ENCODE measurements around the gene TBL2.
"Not testable (repeated sequence)": the region's sequence is repeated elsewhere in the genome, so short reads cannot be mapped to it uniquely, and the experiment has no call there.

The TBL2 gene

DNA sequence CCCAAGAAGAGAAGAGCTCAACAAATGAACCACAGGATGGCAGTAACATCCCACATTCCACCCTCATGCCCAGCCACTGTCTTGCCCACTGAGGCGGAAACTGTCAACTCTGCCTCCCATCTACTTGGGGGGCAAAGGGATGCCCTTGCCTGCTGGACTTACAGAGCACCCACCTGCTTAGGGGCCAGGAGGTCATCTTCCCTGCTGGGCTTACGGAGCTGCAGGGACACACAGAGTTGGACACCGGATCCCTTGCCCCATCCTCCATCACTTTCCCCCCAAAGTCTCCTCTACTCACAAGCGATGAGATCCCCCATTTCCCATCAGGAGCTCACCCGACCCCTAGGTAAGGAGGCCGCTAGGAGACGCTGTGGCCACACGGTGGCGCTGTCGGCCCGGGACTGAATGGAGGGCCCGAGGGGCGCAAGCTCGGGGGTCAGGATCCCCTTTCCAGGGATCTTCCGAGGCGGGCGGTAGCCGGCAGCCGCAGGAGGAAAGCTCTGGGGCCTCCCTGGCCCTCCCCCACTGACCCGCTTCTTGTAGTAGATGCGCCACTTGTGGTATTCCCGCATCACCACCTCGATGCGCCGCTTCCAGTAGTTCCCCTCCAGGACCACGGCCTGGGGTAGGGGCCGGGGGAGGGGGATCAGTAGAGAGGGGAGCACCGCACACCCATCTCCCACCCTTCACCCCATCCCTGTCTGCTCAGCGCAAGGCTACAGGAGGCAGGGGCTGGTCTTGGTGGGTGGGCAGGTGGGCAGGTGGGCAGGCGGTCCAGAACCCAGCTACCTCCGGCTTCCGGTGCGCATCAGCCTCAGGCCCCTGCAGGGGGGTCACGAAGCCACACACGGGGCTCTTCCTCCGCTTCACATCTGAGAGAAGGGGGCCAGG, 28.7 kb upstream of the TBL2 start:
- DNase-seq, result no peak

DNA sequence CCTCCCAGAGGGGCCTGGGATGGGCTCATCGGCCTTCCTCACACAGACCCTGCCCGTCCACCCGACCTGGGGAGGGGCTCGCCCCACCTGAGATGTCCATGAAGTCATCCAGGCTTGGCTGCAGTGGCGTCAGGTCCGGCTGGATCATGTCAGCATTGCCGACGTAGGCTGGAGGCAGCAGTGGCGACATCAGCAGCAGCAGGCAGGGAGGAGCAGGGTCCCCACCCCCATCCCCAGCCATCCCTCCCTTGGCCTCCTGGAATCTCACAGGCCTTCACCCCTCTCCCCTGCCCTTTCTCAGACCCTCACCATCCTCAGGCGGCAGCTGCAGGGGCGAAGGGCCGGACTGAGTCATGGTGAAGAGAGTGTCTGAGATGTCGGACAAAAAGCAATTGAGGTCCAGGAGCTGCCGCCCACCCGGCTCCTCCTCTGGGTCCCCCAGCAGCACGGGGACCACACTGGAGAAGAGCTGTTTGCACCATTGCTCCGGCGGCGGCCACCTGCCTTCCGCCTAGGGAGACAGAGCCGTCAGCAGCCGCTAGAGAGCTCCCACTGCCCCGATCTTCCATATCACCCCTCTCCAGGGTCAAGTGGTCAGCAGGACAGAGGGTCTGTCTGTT, 27.3 kb upstream of the TBL2 start:
- DNase-seq, result no peak

DNA sequence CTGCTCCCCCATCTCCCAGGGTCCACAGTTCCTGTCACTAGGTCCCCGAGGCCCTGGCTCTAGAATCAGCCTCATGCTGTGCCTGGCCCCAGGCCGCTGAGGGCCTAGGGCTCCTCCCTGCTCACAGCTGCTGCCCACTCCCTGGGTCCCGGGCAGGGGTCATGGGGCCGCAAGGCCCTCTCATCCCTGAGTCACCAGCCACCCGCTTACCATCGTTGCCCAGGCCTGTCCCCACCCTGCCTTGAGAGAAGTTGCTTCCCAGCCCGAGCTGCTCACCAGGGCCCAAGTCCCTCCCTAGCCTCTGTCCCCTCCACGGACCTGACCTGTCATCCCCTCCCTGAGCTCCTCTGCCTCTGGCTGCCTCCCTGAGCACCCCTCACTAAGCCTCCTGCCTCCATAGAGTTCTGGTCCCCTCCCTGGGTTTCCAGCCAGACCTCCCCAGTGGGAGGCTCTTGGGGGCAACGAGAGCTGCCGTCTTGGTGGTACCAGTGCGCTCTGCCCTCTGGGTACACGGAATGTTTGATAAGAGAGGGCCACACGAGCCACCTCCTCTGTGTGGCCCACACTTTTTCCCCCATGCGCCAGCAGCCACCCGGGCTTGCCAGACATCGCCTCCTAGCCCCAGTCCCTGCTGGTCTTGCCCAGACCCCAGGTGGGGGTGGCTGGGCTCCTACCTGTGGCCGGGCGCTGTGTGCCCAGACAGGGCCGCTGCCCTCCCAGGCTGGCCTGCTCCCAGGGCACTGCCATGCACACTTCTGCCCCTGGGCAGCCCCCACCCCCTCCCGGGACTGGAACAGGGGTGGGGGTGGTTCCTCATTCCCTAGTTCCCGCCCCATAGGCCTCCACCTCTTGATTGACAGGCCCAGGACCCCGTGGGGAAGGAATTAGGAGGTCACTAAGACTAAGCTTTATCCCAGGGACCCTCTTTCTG, 24.6 kb upstream of the TBL2 start:
- DNase-seq, result no peak

DNA sequence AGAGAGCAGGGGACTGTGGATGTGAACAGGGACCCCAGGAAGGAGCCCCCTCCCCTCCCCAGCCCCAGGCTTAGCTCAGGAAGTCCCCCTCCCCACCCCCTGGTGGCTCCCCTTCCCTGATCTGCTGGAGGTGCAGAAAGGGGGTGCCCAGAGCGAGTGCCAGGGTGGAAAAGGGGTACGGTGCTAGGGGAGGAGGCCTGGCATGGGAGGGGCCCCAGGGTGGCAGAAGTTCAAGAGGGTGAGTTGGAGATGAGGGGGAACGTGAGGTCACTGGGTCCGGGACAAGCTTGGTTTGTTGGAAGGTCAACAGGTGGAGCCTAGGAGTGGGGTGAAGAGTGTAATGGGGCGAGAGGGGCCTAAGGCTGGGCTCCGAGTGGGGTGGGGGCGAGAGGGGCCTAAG, 21.5 kb upstream of the TBL2 start:
- no peak for DNase-seq

- DNase-seq, result no peak
These were observed 20.9 kb upstream of the TBL2 start for GRCh38 chr7:73599151-73599882.

GRCh38 chr7:73597978-73598782, 19.8 kb upstream of the TBL2 start:
- no peak for DNase-seq

DNA sequence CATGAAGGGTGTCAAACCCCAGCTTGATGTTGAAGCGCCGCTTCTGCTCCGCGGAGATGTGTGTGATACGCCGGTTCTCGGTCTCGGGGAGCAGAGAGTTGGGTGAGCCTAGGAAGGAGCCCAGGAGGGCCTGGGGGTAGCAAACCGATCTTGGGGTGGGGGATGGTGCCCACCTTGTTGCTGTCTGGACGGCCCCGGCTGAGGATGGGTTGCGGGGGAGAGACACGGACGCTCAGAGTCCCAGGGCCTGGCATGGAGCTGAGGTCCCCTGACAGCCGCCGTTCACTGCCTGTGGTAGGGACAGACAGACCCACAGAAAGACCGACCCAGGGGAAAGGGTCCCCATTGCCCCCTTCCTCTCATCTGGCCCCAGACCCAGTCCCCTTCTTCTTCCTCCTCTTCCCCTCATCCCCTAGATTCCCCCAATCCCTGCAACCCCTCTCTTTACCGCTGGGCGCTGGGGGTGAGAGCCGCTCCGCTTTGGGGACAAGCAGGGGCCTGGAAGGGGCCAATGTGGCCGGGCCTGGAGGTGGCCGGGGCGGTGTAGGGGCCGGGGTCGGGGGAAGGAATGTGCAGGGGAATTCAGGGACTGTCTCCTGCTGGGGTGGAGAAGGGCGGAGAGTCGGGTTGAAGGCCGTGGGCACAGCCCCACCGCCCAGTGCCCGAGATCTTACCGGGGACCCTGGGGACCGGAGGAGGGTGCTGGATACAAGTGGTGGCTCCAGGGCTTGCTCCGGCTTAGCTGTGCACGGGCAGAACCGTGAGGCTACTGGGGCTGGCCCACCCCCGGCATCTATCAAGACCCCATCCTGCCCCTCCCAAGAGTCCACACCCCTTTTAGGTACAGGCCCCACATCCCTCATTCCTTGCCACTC, 18.0 kb upstream of the TBL2 start:
- DNase-seq, result no peak

DNA sequence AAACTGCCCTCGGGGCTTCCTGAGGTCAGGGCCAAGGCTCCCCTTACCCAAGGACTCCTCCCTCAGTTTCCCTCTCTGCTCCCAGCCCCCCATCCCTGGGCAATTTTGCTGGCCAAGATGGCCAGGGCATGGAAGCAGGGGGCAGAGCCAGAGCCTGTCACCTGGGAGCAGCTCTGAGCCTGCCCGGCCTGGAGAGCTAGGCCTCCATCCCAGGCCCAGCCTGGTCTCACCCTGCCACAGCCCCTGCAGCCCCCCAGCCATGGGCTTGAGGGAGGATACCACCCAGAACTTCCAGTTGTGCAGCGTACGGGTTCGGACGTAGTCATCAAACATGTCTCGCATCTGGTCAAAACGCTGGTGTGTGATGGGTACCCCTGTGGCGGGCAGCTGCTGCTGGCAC, 17.0 kb upstream of the TBL2 start:
- DNase-seq, result no peak

DNA sequence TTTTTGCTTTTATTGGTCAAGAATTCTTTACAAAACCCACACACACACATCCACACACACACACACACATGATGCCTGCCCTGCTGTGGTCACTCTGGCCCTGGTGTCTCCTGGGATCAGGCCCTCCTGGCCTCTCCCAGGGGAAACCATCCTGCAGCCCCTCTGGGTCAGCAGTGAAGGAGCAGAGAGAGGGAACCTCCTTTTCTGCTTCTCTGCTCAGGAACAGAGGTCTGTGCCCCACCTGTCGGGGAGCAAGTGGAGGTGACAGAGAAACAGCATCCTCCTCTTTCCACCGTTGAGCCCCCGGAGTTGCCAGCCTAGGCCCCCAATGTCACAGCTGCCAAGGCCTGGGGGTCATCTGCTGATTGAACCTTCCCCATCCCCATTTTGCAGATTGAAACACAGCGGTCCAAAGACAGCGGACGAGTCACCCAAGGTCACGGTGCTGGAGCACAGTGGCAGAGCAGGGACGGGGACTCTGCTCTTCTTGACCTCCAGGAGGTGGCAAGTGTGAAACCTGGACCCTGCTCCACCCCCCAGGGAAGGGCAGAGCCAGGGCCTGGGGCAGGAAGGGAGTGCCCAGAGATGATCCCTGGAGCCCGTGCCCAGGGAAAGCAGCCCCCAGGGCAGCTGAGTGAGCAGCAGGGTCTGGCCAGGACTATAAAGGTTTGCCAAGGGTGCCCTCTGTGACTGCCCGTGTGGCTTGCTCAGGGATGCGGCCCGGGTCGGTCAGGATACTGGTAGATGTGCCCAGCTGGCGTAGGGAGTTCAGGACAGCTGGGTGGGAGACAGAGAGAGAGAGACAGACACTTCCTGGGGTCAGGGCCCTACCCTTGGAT, 15.0 kb upstream of the TBL2 start:
- no peak for DNase-seq

GRCh38 chr7:73586911-73587310, 8.5 kb upstream of the TBL2 start:
- no peak for DNase-seq

- DNase-seq, result no peak
These were observed 6.8 kb upstream of the TBL2 start for GRCh38 chr7:73585196-73585595.

DNA sequence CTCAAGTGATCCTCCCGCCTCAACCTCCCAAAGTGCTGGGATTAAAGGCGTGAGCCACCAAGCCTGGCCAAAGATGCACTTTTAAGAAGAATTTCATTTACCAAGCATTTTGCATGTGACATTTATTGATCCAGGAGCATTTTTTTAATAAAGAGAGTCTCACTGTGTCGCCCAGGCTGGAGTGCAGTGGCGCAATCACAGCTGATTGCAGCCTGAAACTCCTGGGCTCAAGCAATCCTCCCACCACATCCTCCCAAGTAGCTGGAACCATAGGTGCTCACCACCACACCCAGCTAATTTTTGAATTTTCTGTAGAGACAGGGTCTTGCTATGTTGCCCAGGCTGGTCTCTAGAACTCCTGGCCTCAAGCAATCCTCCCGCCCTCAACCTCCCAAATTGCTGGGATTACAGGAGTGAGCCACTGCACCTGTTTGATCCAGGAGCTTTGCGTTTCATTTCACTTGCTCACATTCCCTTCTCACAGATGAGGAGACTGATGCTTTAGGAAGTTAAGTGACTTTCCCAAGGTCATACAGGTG, 4.4 kb upstream of the TBL2 start:
- no peak for DNase-seq

GRCh38 chr7:73581006-73581405, 2.6 kb upstream of the TBL2 start:
- DNase-seq, result not testable (repeated sequence)

- DNase-seq, result no peak
These were observed 595 bp downstream of the TBL2 start for GRCh38 chr7:73577627-73578341.

DNA sequence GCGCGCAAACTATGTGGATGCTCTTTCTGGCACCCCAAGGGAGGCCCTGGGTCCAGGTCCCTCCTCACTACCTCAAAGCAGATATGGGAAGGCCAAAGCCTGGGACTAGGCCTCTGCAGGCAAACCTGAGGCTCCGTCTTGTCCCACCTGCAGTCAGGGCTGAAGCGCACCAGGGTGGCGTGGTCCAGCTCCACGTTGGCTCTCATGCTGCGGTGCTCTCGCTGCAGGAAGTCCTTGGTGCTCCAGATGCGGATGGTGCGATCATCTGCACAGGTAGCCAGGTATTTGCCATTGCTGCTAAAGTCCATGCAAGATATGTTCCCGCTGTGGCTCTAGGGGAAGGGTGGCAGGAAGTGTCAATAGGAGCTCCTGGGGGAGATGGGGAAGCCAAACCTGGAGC, 4.6 kb downstream of the TBL2 start:
- DNase-seq, result no peak

GRCh38 chr7:73573276-73573675, 5.1 kb downstream of the TBL2 start:
- no peak for DNase-seq

- DNase-seq, result no peak
These were observed 5.6 kb downstream of the TBL2 start for GRCh38 chr7:73572767-73573186.

DNA sequence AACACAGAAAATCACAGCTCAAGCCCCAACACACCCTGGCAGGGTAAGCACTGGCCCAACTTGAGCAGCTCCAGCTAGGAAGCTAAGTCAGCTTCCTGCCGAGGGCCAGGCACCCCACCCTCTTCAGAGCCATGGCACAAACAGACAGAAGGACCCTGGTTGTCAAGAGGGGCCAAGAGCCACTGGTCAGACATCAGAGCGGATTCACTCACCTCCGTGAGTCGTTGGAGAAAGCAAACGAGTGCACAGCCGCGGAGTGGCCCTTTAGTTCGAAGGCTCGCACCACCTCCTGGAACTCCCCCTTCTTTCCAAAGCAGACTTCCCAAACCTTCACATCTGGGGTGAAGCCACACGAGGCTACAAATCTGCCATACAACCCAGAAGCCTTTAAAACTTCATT, 7.4 kb downstream of the TBL2 start:
- DNase-seq, result no peak

DNA sequence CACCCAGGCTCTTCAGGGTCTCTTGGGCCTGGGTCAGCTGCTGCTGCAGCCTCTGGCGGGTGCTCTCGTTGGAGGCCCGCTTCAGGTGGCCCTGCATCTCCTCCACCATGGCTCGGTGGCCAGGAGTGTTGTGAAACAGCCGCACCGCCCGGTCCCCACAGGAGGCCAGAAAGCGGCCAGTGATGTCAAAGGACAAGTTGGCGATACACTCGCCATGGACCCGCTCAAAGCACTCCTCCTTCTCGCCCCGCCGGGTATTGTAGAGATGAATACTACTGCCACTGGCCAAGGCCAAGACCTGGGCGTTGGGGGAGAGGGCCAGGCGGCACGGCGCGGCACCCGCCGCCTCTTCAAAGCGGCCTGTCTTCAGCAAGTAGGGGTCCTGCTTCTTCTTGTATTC, 7.9 kb downstream of the TBL2 start:
- no peak for DNase-seq

Data from cerebellar nuclear complex (tissue), 1 donor.